ENCODE data around the gene MUS81. TPM values are rescaled to one million over a fixed set of nuclear protein-coding genes. Genes with fewer than 3 reads are reported as not detected.

MUS81 gene
- total and polyA plus RNA-seq, 2 of the 13 experiments (the other 11 are each of a cell fraction or from before 2014, with no cell fraction given) = 25.6 to 30.2 TPM

DNA sequence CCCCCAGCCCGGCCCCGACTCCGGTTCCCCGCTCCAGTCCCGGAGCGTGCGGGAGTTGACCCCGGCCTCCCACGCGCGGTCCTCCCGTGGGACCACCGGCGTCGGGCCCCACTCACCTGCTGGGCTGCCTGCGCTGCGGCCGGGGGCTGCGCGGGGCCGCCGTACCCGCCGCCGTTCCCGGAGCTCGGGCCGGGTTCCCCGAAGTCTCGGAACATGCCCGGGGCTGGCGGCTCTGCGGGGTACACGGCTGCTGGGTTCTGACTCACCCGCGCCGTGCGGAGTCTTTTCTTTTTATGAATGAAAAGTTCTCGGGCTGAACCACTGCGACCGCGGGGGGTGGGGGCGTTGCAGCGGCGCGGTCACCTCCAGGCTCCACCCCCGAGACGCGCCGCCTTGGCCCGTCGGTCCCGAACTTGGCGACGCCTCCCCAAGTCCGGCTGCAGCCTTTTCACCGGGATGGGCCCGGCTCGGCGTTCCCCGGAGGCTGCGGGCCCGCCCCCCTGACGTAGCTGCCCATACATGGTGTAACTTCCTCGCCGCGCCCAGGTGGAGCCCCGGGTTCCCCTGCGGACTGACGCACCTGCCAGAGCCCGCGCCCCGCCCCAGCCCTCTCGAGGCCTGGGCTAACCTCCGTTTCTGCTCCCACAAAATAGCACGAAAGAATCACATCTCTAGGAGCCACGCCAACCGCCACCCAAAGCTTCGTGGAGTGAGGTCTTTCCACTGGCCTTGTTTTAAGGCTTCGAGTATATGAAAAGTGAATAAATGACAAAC, 40.1 kb downstream of the MUS81 start, which contains the start of gene FOSL1 (continued):
- TF ChIP-seq ZNF577 (CRISPR knock-in tag; IDR thresholded peaks at IDR 0.05; ENCODE audit: borderline replicate concordance, low read depth) = no peak
- TF ChIP-seq, protein P1, sequence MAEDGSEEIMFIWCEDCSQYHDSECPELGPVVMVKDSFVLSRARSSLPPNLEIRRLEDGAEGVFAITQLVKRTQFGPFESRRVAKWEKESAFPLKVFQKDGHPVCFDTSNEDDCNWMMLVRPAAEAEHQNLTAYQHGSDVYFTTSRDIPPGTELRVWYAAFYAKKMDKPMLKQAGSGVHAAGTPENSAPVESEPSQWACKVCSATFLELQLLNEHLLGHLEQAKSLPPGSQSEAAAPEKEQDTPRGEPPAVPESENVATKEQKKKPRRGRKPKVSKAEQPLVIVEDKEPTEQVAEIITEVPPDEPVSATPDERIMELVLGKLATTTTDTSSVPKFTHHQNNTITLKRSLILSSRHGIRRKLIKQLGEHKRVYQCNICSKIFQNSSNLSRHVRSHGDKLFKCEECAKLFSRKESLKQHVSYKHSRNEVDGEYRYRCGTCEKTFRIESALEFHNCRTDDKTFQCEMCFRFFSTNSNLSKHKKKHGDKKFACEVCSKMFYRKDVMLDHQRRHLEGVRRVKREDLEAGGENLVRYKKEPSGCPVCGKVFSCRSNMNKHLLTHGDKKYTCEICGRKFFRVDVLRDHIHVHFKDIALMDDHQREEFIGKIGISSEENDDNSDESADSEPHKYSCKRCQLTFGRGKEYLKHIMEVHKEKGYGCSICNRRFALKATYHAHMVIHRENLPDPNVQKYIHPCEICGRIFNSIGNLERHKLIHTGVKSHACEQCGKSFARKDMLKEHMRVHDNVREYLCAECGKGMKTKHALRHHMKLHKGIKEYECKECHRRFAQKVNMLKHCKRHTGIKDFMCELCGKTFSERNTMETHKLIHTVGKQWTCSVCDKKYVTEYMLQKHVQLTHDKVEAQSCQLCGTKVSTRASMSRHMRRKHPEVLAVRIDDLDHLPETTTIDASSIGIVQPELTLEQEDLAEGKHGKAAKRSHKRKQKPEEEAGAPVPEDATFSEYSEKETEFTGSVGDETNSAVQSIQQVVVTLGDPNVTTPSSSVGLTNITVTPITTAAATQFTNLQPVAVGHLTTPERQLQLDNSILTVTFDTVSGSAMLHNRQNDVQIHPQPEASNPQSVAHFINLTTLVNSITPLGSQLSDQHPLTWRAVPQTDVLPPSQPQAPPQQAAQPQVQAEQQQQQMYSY (CRISPR knock-in tag; IDR thresholded peaks at IDR 0.05) = no peak
- TF ChIP-seq ZNF766 (CRISPR knock-in tag; IDR thresholded peaks at IDR 0.05; ENCODE audit: borderline replicate concordance) = no peak
- TF ChIP-seq JUNB (CRISPR knock-in tag; IDR thresholded peaks at IDR 0.05; ENCODE audit: borderline replicate concordance) = no peak
- TF ChIP-seq, protein P2, sequence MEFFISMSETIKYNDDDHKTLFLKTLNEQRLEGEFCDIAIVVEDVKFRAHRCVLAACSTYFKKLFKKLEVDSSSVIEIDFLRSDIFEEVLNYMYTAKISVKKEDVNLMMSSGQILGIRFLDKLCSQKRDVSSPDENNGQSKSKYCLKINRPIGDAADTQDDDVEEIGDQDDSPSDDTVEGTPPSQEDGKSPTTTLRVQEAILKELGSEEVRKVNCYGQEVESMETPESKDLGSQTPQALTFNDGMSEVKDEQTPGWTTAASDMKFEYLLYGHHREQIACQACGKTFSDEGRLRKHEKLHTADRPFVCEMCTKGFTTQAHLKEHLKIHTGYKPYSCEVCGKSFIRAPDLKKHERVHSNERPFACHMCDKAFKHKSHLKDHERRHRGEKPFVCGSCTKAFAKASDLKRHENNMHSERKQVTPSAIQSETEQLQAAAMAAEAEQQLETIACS (CRISPR knock-in tag; IDR thresholded peaks at IDR 0.05) = no peak
- 0 out of 2 replicates have a peak, but pooled peaks have one; percentile 31 for TF ChIP-seq NFYC (CRISPR knock-in tag; IDR thresholded peaks at IDR 0.05)
- TF ChIP-seq YY1 (IDR thresholded peaks at IDR 0.05; ENCODE audit: insufficient read depth, insufficient replicate concordance, low read depth, low read length) = peak; percentile 53
- TF ChIP-seq ZNF557 (CRISPR knock-in tag; IDR thresholded peaks at IDR 0.05) = no peak
- no peak for TF ChIP-seq REXO4 (CRISPR knock-in tag; IDR thresholded peaks at IDR 0.05; ENCODE audit: borderline replicate concordance)
- TF ChIP-seq JUN (CRISPR knock-in tag; IDR thresholded peaks at IDR 0.05) = no peak
- TF ChIP-seq GLI4 (CRISPR knock-in tag; IDR thresholded peaks at IDR 0.05; ENCODE audit: borderline replicate concordance) = no peak
- TF ChIP-seq ATRX (CRISPR knock-in tag; IDR thresholded peaks at IDR 0.05; ENCODE audit: borderline replicate concordance) = no peak
- peak; percentile 94 for TF ChIP-seq SAP130 (CRISPR knock-in tag; IDR thresholded peaks at IDR 0.05; ENCODE audit: low read depth)
- TF ChIP-seq CCDC6 (CRISPR knock-in tag; IDR thresholded peaks at IDR 0.05) = 0 out of 2 replicates have a peak, but pooled peaks have one; percentile 71
- no peak for TF ChIP-seq NFRKB (IDR thresholded peaks at IDR 0.05)
- TF ChIP-seq, protein P3, sequence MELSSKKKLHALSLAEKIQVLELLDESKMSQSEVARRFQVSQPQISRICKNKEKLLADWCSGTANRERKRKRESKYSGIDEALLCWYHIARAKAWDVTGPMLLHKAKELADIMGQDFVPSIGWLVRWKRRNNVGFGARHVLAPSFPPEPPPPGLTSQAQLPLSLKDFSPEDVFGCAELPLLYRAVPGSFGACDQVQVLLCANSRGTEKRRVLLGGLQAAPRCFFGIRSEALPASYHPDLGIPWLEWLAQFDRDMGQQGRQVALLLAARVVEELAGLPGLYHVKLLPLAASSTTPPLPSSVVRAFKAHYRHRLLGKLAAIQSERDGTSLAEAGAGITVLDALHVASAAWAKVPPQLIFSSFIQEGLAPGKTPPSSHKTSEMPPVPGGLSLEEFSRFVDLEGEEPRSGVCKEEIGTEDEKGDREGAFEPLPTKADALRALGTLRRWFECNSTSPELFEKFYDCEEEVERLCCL (CRISPR knock-in tag; IDR thresholded peaks at IDR 0.05; ENCODE audit: borderline replicate concordance) = no peak
- TF ChIP-seq, protein P4, sequence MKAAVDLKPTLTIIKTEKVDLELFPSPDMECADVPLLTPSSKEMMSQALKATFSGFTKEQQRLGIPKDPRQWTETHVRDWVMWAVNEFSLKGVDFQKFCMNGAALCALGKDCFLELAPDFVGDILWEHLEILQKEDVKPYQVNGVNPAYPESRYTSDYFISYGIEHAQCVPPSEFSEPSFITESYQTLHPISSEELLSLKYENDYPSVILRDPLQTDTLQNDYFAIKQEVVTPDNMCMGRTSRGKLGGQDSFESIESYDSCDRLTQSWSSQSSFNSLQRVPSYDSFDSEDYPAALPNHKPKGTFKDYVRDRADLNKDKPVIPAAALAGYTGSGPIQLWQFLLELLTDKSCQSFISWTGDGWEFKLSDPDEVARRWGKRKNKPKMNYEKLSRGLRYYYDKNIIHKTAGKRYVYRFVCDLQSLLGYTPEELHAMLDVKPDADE (CRISPR knock-in tag; IDR thresholded peaks at IDR 0.05) = no peak
- TF ChIP-seq ZNF451 (CRISPR knock-in tag; IDR thresholded peaks at IDR 0.05) = no peak
- TF ChIP-seq ZBTB3 (CRISPR knock-in tag; IDR thresholded peaks at IDR 0.05; ENCODE audit: borderline replicate concordance, low read depth) = no peak
- TF ChIP-seq NRL (CRISPR knock-in tag; IDR thresholded peaks at IDR 0.05; ENCODE audit: borderline replicate concordance) = no peak
- TF ChIP-seq JUND (CRISPR knock-in tag; IDR thresholded peaks at IDR 0.05) = no peak
- no peak for TF ChIP-seq NPAS2 (CRISPR knock-in tag; IDR thresholded peaks at IDR 0.05; ENCODE audit: borderline replicate concordance)
- TF ChIP-seq SYNCRIP (IDR thresholded peaks at IDR 0.05; ENCODE audit: insufficient read depth, low read depth, low read length) = no peak

Data from HepG2 (cell line).